ENCODE results near the gene SLC11A1.

SLC11A1 gene

GRCh38 chr2:218368621-218369153 is 13.4 kb upstream of the SLC11A1 start:
- H3K4me3 ChIP-seq (ENCODE audit: low read depth in 1 of 2, low read length in 2 of 2), result peak overlapping the region in 1 of 2 donors; percentile 38
- no peak overlapping the region for H3K9ac ChIP-seq (ENCODE audit: low read length)
- no peaks in the 10 kb centered on the region for H3K27me3 ChIP-seq (ENCODE audit: control insufficient read depth in 1 of 2, insufficient read depth in 2 of 2, low read length in 2 of 2)
- no peaks in the 10 kb centered on the region for H3K36me3 ChIP-seq (ENCODE audit: insufficient read depth, low read length)
- H3K9me3 ChIP-seq (ENCODE audit: low read length), result no peaks in the 10 kb centered on the region
- peaks cover 18% of the 10 kb centered on the region for H3K4me1 ChIP-seq (ENCODE audit: insufficient read depth, low read length)
- peak overlapping the region; percentile 62 for H3K27ac ChIP-seq (ENCODE audit: low read depth, low read length)

GRCh38 chr2:218369330-218369729 is 12.7 kb upstream of the SLC11A1 start:
- Histone ChIP-seq H3K4me1 (ENCODE audit: insufficient read depth, low read length) (peaks cover 18% of the 10 kb centered on the region), H3K36me3 (ENCODE audit: insufficient read depth, low read length) (no peaks in the 10 kb centered on the region), H3K27ac (ENCODE audit: low read depth, low read length) (peak overlapping the region; percentile 62), H3K9ac (ENCODE audit: low read length) (no peak overlapping the region), H3K27me3 (ENCODE audit: control insufficient read depth in 1 of 2, insufficient read depth in 2 of 2, low read length in 2 of 2) (no peaks in the 10 kb centered on the region), H3K4me3 (ENCODE audit: low read depth in 1 of 2, low read length in 2 of 2) (peak overlapping the region in 1 of 2 donors; percentile 38), H3K9me3 (ENCODE audit: low read length) (no peaks in the 10 kb centered on the region)

GRCh38 chr2:218370410-218371063 is 11.5 kb upstream of the SLC11A1 start:
- Histone ChIP-seq H3K9ac (ENCODE audit: low read length) (no peak overlapping the region), H3K4me3 (ENCODE audit: low read depth in 1 of 2, low read length in 2 of 2) (no peak overlapping the region), H3K9me3 (ENCODE audit: low read length) (no peaks in the 10 kb centered on the region), H3K27ac (ENCODE audit: low read depth, low read length) (no peak overlapping the region), H3K4me1 (ENCODE audit: insufficient read depth, low read length) (peaks cover 18% of the 10 kb centered on the region), H3K36me3 (ENCODE audit: insufficient read depth, low read length) (no peaks in the 10 kb centered on the region), H3K27me3 (ENCODE audit: control insufficient read depth in 1 of 2, insufficient read depth in 2 of 2, low read length in 2 of 2) (no peaks in the 10 kb centered on the region)

GRCh38 chr2:218371983-218372350 is 10.1 kb upstream of the SLC11A1 start:
- H3K4me3 ChIP-seq (ENCODE audit: low read depth in 1 of 2, low read length in 2 of 2), result no peak overlapping the region
- H3K9me3 ChIP-seq (ENCODE audit: low read length), result no peaks in the 10 kb centered on the region
- H3K27ac ChIP-seq (ENCODE audit: low read depth, low read length), result no peak overlapping the region
- no peaks in the 10 kb centered on the region for H3K27me3 ChIP-seq (ENCODE audit: control insufficient read depth in 1 of 2, insufficient read depth in 2 of 2, low read length in 2 of 2)
- H3K36me3 ChIP-seq (ENCODE audit: insufficient read depth, low read length), result no peaks in the 10 kb centered on the region
- peaks cover 18% of the 10 kb centered on the region for H3K4me1 ChIP-seq (ENCODE audit: insufficient read depth, low read length)
- H3K9ac ChIP-seq (ENCODE audit: low read length), result no peak overlapping the region

- H3K9me3 ChIP-seq (ENCODE audit: low read length), result no peaks in the 10 kb centered on the region
- no peak overlapping the region for H3K4me3 ChIP-seq (ENCODE audit: low read depth in 1 of 2, low read length in 2 of 2)
- no peak overlapping the region for H3K9ac ChIP-seq (ENCODE audit: low read length)
- no peak overlapping the region for H3K27ac ChIP-seq (ENCODE audit: low read depth, low read length)
- H3K4me1 ChIP-seq (ENCODE audit: insufficient read depth, low read length), result peaks cover 4% of the 10 kb centered on the region
- no peaks in the 10 kb centered on the region for H3K27me3 ChIP-seq (ENCODE audit: control insufficient read depth in 1 of 2, insufficient read depth in 2 of 2, low read length in 2 of 2)
- no peaks in the 10 kb centered on the region for H3K36me3 ChIP-seq (ENCODE audit: insufficient read depth, low read length)
These were observed 7.3 kb upstream of the SLC11A1 start for GRCh38 chr2:218374795-218375194.

- Histone ChIP-seq H3K27me3 (ENCODE audit: control insufficient read depth in 1 of 2, insufficient read depth in 2 of 2, low read length in 2 of 2) (no peaks in the 10 kb centered on the region), H3K9ac (ENCODE audit: low read length) (no peak overlapping the region), H3K9me3 (ENCODE audit: low read length) (no peaks in the 10 kb centered on the region), H3K27ac (ENCODE audit: low read depth, low read length) (no peak overlapping the region), H3K4me1 (ENCODE audit: insufficient read depth, low read length) (no peaks in the 10 kb centered on the region), H3K4me3 (ENCODE audit: low read depth in 1 of 2, low read length in 2 of 2) (no peak overlapping the region), H3K36me3 (ENCODE audit: insufficient read depth, low read length) (no peaks in the 10 kb centered on the region)
These were observed 6.9 kb upstream of the SLC11A1 start for GRCh38 chr2:218375212-218375611.

- no peaks in the 10 kb centered on the region for H3K4me1 ChIP-seq (ENCODE audit: insufficient read depth, low read length)
- H3K27me3 ChIP-seq (ENCODE audit: control insufficient read depth in 1 of 2, insufficient read depth in 2 of 2, low read length in 2 of 2), result no peaks in the 10 kb centered on the region
- H3K4me3 ChIP-seq (ENCODE audit: low read depth in 1 of 2, low read length in 2 of 2), result no peak overlapping the region
- H3K9ac ChIP-seq (ENCODE audit: low read length), result no peak overlapping the region
- H3K9me3 ChIP-seq (ENCODE audit: low read length), result no peaks in the 10 kb centered on the region
- H3K27ac ChIP-seq (ENCODE audit: low read depth, low read length), result no peak overlapping the region
- no peaks in the 10 kb centered on the region for H3K36me3 ChIP-seq (ENCODE audit: insufficient read depth, low read length)
These were observed 4.0 kb upstream of the SLC11A1 start for GRCh38 chr2:218378053-218378452.

- H3K9me3 ChIP-seq (ENCODE audit: low read length), result no peaks in the 10 kb centered on the region
- H3K9ac ChIP-seq (ENCODE audit: low read length), result no peak overlapping the region
- H3K27me3 ChIP-seq (ENCODE audit: control insufficient read depth in 1 of 2, insufficient read depth in 2 of 2, low read length in 2 of 2), result no peaks in the 10 kb centered on the region
- H3K27ac ChIP-seq (ENCODE audit: low read depth, low read length), result no peak overlapping the region
- no peaks in the 10 kb centered on the region for H3K36me3 ChIP-seq (ENCODE audit: insufficient read depth, low read length)
- H3K4me3 ChIP-seq (ENCODE audit: low read depth in 1 of 2, low read length in 2 of 2), result no peak overlapping the region
- H3K4me1 ChIP-seq (ENCODE audit: insufficient read depth, low read length), result peaks cover 7% of the 10 kb centered on the region
These were observed 712 bp downstream of the SLC11A1 start for GRCh38 chr2:218382785-218383184.

- no peaks in the 10 kb centered on the region for H3K36me3 ChIP-seq (ENCODE audit: insufficient read depth, low read length)
- no peak overlapping the region for H3K4me3 ChIP-seq (ENCODE audit: low read depth in 1 of 2, low read length in 2 of 2)
- peaks cover 7% of the 10 kb centered on the region for H3K4me1 ChIP-seq (ENCODE audit: insufficient read depth, low read length)
- H3K9me3 ChIP-seq (ENCODE audit: low read length), result no peaks in the 10 kb centered on the region
- no peak overlapping the region for H3K27ac ChIP-seq (ENCODE audit: low read depth, low read length)
- no peak overlapping the region for H3K9ac ChIP-seq (ENCODE audit: low read length)
- no peaks in the 10 kb centered on the region for H3K27me3 ChIP-seq (ENCODE audit: control insufficient read depth in 1 of 2, insufficient read depth in 2 of 2, low read length in 2 of 2)
These were observed 1.9 kb downstream of the SLC11A1 start for GRCh38 chr2:218383892-218384519.

GRCh38 chr2:218384975-218385374 is 2.9 kb downstream of the SLC11A1 start:
- no peaks in the 10 kb centered on the region for H3K27me3 ChIP-seq (ENCODE audit: control insufficient read depth in 1 of 2, insufficient read depth in 2 of 2, low read length in 2 of 2)
- H3K9ac ChIP-seq (ENCODE audit: low read length), result no peak overlapping the region
- no peaks in the 10 kb centered on the region for H3K36me3 ChIP-seq (ENCODE audit: insufficient read depth, low read length)
- no peaks in the 10 kb centered on the region for H3K9me3 ChIP-seq (ENCODE audit: low read length)
- no peak overlapping the region for H3K4me3 ChIP-seq (ENCODE audit: low read depth in 1 of 2, low read length in 2 of 2)
- peaks cover 7% of the 10 kb centered on the region for H3K4me1 ChIP-seq (ENCODE audit: insufficient read depth, low read length)
- H3K27ac ChIP-seq (ENCODE audit: low read depth, low read length), result no peak overlapping the region

- Histone ChIP-seq H3K9me3 (ENCODE audit: low read length) (no peaks in the 10 kb centered on the region), H3K36me3 (ENCODE audit: insufficient read depth, low read length) (no peaks in the 10 kb centered on the region), H3K9ac (ENCODE audit: low read length) (no peak overlapping the region), H3K27ac (ENCODE audit: low read depth, low read length) (no peak overlapping the region), H3K4me1 (ENCODE audit: insufficient read depth, low read length) (peaks cover 7% of the 10 kb centered on the region), H3K27me3 (ENCODE audit: control insufficient read depth in 1 of 2, insufficient read depth in 2 of 2, low read length in 2 of 2) (no peaks in the 10 kb centered on the region), H3K4me3 (ENCODE audit: low read depth in 1 of 2, low read length in 2 of 2) (no peak overlapping the region)
These were observed 4.7 kb downstream of the SLC11A1 start for GRCh38 chr2:218386505-218387368.
